ENCODE measurements around the gene VPS11. TPM values are rescaled to one million over a fixed set of nuclear protein-coding genes. Genes with fewer than 3 reads are reported as not detected.
"Not testable (repeated sequence)": the region's sequence is repeated elsewhere in the genome, so short reads cannot be mapped to it uniquely, and the experiment has no call there.

VPS11 gene
- total and polyA plus RNA-seq, 2 experiments from 2014 or later = 22.1 to 22.3 TPM

DNA sequence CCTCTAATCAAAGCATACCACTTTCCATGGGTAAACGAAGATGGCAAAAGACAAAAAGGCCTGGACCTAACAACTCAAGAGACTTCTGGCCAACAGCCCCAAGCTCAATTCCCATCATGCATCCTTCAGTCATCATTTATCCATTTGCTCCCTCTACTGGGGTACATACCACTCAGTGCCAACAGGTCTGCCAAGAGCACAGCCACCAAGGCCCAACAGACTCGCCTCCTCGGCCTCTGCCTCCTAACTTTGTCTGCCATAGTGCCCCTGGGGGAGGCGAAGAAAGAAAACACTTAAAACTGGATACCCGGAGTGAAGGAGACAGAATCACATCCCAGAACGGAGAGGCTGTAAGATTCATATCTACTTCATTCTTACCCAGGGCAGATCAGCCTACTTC, 11.7 kb upstream of the VPS11 start:
- Histone ChIP-seq H3K9me3 (ENCODE audit: low read depth) (no peaks in the 10 kb centered on the region), H3K27me3 (no peaks in the 10 kb centered on the region), H3K27ac (peak overlapping the region; percentile 95), H3K4me1 (ENCODE audit: low read depth) (peaks cover 5% of the 10 kb centered on the region), H3K36me3 (peaks cover 36% of the 10 kb centered on the region), H3K4me3 (peak overlapping the region; percentile 99)
- peak in 1 of 2 donors; percentile 25 for DNase-seq (ENCODE audit: low read depth in 1 of 2, low spot score in 1 of 2)
- TF ChIP-seq, protein P1, sequence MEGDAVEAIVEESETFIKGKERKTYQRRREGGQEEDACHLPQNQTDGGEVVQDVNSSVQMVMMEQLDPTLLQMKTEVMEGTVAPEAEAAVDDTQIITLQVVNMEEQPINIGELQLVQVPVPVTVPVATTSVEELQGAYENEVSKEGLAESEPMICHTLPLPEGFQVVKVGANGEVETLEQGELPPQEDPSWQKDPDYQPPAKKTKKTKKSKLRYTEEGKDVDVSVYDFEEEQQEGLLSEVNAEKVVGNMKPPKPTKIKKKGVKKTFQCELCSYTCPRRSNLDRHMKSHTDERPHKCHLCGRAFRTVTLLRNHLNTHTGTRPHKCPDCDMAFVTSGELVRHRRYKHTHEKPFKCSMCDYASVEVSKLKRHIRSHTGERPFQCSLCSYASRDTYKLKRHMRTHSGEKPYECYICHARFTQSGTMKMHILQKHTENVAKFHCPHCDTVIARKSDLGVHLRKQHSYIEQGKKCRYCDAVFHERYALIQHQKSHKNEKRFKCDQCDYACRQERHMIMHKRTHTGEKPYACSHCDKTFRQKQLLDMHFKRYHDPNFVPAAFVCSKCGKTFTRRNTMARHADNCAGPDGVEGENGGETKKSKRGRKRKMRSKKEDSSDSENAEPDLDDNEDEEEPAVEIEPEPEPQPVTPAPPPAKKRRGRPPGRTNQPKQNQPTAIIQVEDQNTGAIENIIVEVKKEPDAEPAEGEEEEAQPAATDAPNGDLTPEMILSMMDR (IDR thresholded peaks at IDR 0.05; ENCODE audit: low read depth, low read length) = no peak

DNA sequence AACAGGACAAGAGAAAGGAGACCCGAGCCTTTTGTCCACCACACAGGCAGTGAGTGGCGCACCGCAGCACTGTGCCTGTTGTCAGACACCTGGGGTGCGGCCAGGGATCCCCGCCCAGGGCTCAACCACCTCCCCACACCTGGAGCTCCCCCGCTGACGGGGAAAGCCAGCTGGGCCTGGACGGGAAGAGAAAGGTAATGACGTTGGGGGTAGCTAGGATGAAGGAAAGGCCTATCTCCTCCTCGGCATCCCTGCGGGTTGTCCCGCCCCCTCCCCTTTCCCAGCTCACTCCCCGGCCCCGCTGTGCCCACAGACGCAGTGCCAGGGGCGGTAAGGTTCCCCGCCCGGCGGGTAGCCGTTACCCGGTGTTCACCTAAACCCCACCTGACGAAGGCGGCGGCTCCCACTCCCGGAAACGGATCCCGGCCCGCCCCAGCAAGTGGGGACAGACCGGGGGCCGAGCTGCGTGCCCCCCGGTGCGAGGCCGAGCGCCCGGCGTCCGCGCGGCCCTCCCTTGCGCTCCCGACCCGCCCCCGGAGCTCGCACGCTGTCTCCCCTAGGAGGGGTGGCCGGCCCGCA, 11.1 kb upstream of the VPS11 start:
- Histone ChIP-seq H3K27ac (peak overlapping the region; percentile 95), H3K4me3 (peak overlapping the region; percentile 99), H3K36me3 (peaks cover 31% of the 10 kb centered on the region), H3K27me3 (no peaks in the 10 kb centered on the region), H3K4me1 (ENCODE audit: low read depth) (peaks cover 5% of the 10 kb centered on the region), H3K9me3 (ENCODE audit: low read depth) (no peaks in the 10 kb centered on the region)
- TF ChIP-seq, protein P1 (IDR thresholded peaks at IDR 0.05; ENCODE audit: low read depth, low read length) = no peak
- DNase-seq (ENCODE audit: low read depth in 1 of 2, low spot score in 1 of 2) = peak; percentile 3 to 38

DNA sequence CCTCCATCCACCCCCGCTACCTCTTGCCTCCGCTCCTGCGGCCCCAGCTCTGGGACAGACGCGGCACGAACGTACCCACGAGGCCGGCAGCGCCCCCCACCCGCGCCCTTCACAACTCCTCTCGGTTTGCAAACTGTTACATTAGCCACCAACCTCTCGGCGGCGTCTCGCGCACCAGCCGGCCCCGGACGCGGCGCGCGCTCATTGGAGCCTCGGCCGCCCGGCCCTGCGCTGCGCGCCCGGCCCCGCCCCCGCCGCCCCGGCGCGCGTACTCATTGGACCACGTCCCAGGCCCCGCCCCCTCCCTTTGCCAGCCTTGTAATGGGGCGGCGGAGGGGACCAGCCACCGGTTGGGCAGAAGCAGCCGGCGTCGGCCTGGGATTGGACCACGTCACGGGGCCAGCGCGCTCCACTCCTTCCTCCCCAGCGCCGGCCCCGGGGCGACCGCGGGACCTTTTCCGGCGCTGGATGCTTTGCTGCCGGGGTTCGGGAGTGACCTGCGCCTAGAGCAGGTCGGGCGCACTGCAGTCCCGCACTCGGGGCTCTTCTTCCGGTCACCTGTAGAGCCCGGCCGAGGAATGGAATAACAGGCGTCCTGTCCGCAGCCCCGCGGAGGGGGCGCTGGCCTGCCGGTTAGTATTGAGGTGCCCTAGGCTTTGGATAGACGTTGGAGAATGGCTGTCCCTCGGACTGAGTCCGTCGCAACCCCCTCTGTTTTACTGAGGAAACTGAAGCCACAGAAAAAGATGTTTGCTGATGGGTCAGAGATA, 10.4 kb upstream of the VPS11 start, which contains the start of gene HYOU1:
Gene HYOU1 (minus strand): TSS at position 206 of the 770 bp plus-strand sequence. CDS start 1,045 bp downstream, outside the sequence.
- H3K27ac ChIP-seq = peak within 1 kb of the TSS; percentile 95

DNA sequence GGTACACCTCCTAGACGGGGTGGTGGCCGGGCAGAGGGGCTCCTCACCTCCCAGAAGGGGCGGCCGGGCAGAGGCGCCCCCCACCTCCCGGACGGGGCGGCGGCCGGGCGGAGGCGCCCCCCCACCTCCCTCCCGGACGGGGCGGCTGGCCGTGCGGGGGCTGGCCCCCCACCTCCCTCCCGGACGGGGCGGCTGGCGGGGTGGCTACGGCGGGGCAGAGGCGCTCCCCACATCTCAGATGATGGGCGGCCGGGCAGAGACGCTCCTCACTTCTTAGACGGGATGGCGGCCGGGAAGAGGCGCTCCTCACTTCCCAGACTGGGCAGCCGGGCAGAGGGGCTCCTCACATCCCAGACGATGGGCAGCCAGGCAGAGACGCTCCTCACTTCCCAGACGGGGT, 8.5 kb upstream of the VPS11 start:
- not testable (repeated sequence) for H3K36me3 ChIP-seq; H3K4me3 ChIP-seq; DNase-seq (ENCODE audit: low read depth in 1 of 2, low spot score in 1 of 2); H3K27ac ChIP-seq; H3K27me3 ChIP-seq; H3K4me1 ChIP-seq (ENCODE audit: low read depth); H3K9me3 ChIP-seq (ENCODE audit: low read depth)

More for the DNA sequence above, 10.4 kb upstream of the VPS11 start, which contains the start of gene HYOU1:
- peaks cover 26% of the 10 kb centered on the region for H3K36me3 ChIP-seq
- H3K27me3 ChIP-seq = no peaks in the 10 kb centered on the region
- peaks cover 5% of the 10 kb centered on the region for H3K4me1 ChIP-seq (ENCODE audit: low read depth)
- peak within 1 kb of the TSS; percentile 99 for H3K4me3 ChIP-seq
- TF ChIP-seq, protein P1 (IDR thresholded peaks at IDR 0.05; ENCODE audit: low read depth, low read length) = peak; percentile 40
- H3K9me3 ChIP-seq (ENCODE audit: low read depth) = no peaks in the 10 kb centered on the region
- peak; percentile 98 to 99 for DNase-seq (ENCODE audit: low read depth in 1 of 2, low spot score in 1 of 2)

DNA sequence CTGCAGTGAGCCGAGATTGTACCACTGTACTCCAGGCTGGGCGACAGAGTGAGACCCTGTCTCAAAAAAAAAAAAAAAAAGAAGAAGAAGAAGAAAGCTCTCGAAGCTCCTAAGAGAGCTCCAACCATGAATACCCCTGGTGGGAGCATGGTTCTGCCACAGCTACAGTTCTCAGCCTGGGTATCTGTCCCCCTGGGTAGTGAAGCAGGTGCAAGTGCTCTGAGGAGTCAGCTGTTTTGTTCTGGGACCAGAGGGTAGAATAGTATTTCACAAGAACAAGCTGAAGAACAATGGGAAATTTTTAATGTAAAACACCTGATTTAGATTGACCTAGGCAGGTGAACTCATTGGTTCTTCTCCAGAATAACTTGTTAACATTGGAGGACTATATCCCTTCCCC, 6.4 kb upstream of the VPS11 start:
- DNase-seq (ENCODE audit: low read depth in 1 of 2, low spot score in 1 of 2) = no peak

More for the DNA sequence above, 6.4 kb upstream of the VPS11 start:
- H3K27ac ChIP-seq = no peak overlapping the region
- no peak overlapping the region for H3K4me3 ChIP-seq
- no peaks in the 10 kb centered on the region for H3K36me3 ChIP-seq
- H3K27me3 ChIP-seq = no peaks in the 10 kb centered on the region
- peaks cover under 1% of the 10 kb centered on the region for H3K4me1 ChIP-seq (ENCODE audit: low read depth)
- no peaks in the 10 kb centered on the region for H3K9me3 ChIP-seq (ENCODE audit: low read depth)
- TF ChIP-seq, protein P1 (IDR thresholded peaks at IDR 0.05; ENCODE audit: low read depth, low read length) = no peak
